Epidermal melanocyte (primary cell): ENCODE measurements around the gene NR1H2.
"Not testable (repeated sequence)": the region's sequence is repeated elsewhere in the genome, so short reads cannot be mapped to it uniquely, and the experiment has no call there.

ENCODE experiments used
- DNase-seq: peaks from one replicate; pipeline ENCODE4 v3.0.0; 2011; ENCODE audit warnings: low spot score; ENCODE audit not compliant: insufficient read length

The NR1H2 gene

GRCh38 chr19:50377517-50377916 lies 1.3 kb downstream of the NR1H2 start:
- DNase-seq: no peak

GRCh38 chr19:50378169-50378862 lies 2.1 kb downstream of the NR1H2 start:
- DNase-seq: no peak

DNA sequence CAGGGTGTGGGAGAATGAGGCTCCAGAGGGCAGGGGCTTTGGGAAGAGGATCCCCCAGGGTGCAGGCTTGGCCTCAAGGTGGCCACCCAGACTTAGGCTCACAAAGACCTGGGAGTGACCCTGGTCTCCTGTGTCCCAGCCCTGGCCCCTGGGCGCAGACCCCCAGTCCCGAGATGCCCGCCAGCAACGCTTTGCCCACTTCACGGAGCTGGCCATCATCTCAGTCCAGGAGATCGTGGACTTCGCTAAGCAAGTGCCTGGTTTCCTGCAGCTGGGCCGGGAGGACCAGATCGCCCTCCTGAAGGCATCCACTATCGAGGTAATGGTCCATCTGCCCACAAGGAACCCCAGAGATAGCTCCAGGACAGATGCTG lies 2.6 kb downstream of the NR1H2 start:
- no peak for DNase-seq

- no peak for DNase-seq
Measured at GRCh38 chr19:50379602-50380001, 3.3 kb downstream of the NR1H2 start.

GRCh38 chr19:50380137-50380536 lies 3.9 kb downstream of the NR1H2 start:
- no peak for DNase-seq

DNA sequence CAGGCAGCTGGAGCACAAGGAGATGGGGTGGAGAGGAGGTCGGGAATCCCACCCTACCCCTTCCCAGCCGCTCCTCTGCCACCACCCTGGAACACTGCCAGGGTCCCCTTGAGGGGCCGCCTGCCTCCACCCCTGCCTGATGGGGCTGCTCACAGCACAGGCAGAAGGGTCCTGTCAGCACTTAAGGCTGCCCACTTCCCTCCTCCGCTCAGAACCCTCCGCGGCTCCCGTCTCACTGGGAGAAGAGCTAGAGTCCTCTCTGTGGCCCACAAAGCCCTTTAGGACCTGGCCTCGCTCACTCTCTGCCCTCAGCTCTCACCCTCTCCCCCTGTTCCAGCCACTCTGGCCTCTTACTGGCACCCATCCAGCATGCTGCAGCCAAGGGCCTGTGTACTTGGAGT lies 4.5 kb downstream of the NR1H2 start:
- no peak for DNase-seq

GRCh38 chr19:50381881-50382729 lies 5.8 kb downstream of the NR1H2 start:
- DNase-seq: no peak

GRCh38 chr19:50383001-50383851 lies 7.0 kb downstream of the NR1H2 start:
- DNase-seq: no peak

- DNase-seq: peak; percentile 96
Measured at GRCh38 chr19:50383852-50384684, 7.8 kb downstream of the NR1H2 start, which contains the start of gene POLD1. Gene POLD1, plus strand, starts transcription at chr19:50384347. Its CDS starts 14,505 bp downstream, at chr19:50398852.

- DNase-seq: no peak
Measured at GRCh38 chr19:50384685-50385535, 8.7 kb downstream of the NR1H2 start.

GRCh38 chr19:50387176-50387867 lies 11.1 kb downstream of the NR1H2 start:
- no peak for DNase-seq

DNA sequence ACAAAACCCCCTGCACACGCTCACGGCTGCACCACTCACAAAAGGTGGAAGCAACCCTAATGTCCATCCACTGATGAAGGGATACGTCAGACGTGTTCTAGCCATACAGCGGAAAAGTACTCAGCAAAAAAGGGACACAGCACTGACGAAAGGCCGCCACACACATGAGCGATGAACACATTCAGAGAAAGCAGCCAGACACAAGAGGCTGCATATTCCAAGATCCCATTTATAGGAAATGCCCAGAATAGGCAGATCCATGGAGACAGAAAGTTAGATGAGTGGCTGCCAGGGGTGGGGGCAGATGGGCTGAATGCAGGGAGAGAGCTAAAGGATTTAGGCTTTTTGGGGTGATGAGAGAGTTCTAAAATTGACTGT lies 11.6 kb downstream of the NR1H2 start:
- no peak for DNase-seq

DNA sequence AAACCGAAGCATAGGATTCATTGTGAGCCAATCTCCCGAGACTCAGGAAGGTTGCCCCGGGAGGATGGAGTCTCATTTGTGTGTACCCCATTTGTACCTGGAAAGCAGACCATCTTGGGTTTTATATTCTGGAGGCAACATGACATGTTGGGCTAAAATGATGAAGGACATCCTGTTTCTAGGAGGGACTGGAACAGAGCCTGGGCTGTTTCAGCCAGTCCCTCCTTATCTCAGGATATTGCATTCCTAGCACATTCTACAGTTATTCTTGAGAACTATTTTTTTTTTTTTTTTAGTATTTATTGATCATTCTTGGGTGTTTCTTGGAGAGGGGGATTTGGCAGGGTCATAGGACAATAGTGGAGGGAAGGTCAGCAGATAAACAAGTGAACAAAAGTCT lies 14.0 kb downstream of the NR1H2 start:
- not testable (repeated sequence) for DNase-seq

DNA sequence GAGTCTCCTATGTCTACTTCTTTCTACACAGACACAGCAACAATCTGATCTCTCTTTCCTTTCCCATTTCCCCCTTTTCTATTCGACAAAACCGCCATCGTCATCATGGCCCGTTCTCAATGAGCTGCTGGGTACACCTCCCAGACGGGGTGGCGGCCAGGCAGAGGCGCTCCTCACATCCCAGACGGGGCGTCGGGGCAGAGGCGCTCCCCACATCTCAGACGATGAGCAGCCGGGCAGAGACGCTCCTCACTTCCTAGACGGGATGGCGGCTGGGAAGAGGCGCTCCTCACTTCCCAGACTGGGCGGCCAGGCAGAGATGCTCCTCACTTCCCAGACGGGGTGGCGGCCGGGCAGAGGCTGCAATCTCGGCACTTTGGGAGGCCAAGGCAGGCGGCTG lies 14.7 kb downstream of the NR1H2 start:
- DNase-seq: not testable (repeated sequence)

GRCh38 chr19:50392759-50393158 lies 16.5 kb downstream of the NR1H2 start:
- no peak for DNase-seq

DNA sequence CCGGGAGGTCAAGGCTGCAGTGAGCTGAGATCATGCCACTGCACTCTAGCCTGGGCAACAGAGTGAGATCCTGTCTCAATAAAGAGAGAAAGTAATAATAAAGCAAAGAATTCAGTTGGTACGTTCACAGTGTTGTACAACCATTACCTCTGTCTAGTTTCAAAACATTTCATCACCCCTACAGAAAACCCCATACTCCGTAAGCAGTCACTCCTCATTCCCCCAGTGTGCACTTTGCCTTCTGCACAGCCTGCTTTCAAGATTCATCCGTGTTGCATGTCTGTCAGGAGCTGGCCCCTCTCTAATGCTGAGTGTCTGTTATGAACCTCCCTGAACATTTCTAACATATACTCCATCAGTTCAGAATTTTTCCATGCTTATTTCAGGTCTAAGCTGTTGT lies 17.3 kb downstream of the NR1H2 start:
- no peak for DNase-seq

DNA sequence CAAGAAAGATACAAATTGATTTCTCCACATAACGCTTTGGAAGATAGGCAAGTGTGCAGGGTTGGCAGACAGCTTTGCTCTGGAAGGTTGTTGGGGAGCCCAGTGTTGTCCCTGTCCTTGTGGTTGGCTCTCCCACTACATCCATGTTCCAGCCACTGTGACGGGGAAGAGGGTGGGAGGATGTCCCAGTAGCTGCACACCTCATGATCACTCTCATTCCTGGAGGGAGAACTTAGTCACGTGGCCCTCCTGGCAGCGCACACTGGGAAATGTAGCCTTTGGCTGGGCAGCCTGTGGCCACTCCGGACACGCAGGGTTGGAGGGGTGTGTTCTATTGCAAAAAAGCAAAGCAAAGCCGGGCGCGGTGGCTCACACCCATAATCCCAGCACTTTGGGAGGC lies 17.8 kb downstream of the NR1H2 start:
- no peak for DNase-seq

DNA sequence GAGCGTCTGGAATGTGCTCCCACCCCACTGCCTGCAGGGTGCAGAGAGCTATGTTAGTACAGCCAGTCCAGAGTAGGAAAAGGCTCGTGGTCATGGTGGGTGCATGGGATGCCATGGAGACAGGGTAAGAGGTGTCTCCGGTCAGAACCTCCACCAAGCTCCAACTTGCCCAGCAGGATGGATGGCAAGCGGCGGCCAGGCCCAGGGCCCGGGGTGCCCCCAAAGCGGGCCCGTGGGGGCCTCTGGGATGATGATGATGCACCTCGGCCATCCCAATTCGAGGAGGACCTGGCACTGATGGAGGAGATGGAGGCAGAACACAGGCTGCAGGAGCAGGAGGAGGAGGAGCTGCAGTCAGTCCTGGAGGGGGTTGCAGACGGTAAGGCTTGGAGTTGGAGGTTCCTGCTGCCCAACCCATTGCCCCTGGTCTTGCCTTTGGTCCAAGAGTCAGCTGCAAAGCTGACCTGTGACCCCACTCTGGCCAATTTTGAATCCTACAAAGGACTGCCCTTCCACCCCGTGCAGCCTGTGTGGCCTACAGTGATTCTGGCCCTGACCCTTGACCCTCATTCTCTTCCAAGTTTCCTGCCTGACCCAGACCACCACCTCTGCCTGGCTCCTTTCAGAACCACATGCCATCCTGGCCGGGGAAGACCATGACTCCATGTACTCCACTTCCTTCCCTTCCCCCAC lies 22.6 kb downstream of the NR1H2 start:
- DNase-seq: no peak

- DNase-seq: no peak
Measured at GRCh38 chr19:50399368-50399745, 23.1 kb downstream of the NR1H2 start.
